DMS53 (cell line): ENCODE data around the gene PRRT3.
A peak's percentile ranks its signal among the peaks of the same experiment; 100 is the strongest.
"Not testable (repeated sequence)": the region's sequence is repeated elsewhere in the genome, so short reads cannot be mapped to it uniquely, and the experiment has no call there.

Source experiments
- DNase-seq: peaks from one replicate; lab custom pipeline; 2025; lab: John Stamatoyannopoulos, UW

Gene PRRT3

DNA sequence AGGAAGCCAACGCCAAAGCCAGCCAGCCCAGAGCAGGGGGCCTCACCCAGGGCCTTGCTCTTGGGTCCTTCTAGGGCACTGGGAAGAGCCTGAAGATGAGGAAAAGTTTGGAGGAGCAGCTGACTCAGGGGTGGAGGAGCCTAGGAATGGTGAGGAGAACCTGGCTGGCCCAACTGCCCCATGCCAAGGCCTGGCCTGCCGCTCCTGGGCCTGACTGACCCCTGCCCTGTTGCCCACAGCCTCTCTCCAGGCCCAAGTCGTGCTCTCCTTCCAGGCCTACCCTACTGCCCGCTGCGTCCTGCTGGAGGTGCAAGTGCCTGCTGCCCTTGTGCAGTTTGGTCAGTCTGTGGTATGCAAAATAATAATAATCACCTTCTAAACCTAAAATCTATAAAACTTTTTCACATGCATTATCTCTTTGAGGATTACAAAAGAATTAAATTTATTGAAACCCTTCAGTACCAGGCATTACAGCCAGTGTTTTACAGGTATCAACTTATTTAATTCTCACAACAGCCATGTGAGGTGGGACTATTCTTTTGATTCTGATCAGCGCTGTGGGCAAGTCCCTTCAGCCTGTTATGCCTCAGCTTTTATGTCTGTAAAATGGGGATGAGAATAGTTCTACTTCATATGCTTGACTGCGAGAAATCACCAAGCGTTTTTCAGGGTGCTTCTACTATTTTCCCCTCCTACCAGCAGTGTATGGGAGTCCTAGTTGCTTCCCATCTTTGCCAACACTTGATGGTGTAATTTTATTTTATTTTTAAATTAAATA is 33.8 kb downstream of the PRRT3 start:
- no peak for DNase-seq

- DNase-seq = no peak
Measured at GRCh38 chr3:9917820-9918219, 34.4 kb downstream of the PRRT3 start.

- peak; percentile 88 for DNase-seq
Measured at GRCh38 chr3:9916734-9917680, 35.2 kb downstream of the PRRT3 start, which contains the start of gene IL17RC. TSS of gene IL17RC (plus strand) at chr3:9917098. CDS start at chr3:9917316, 218 bp downstream.

GRCh38 chr3:9916346-9916733 is 35.9 kb downstream of the PRRT3 start:
- DNase-seq = peak; percentile 31

- DNase-seq = peak; percentile 64
Measured at GRCh38 chr3:9915254-9916141, 36.7 kb downstream of the PRRT3 start.

- peak; percentile 35 for DNase-seq
Measured at GRCh38 chr3:9914559-9915253, 37.5 kb downstream of the PRRT3 start.

- DNase-seq = no peak
Measured at GRCh38 chr3:9914011-9914410, 38.2 kb downstream of the PRRT3 start.

DNA sequence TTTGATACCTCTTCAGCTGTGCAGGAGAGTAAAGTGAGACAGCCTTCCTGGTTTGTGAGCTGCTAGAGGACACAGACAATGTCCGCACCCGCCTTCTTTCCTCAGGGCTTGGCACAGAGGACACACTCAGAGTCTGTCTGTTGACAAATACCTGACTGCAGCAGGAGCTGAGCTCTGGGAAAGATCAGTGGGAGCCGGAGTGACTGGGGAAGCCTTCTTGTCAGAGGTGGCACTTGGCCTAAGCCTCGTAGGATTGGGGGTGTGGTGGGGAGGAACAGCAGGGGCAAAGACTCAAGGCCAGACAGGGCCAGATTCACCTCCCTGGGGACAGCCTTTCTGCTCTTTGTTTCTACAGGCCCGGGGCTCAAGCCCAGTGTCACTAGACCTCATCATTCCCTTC is 38.6 kb downstream of the PRRT3 start:
- no peak for DNase-seq

DNA sequence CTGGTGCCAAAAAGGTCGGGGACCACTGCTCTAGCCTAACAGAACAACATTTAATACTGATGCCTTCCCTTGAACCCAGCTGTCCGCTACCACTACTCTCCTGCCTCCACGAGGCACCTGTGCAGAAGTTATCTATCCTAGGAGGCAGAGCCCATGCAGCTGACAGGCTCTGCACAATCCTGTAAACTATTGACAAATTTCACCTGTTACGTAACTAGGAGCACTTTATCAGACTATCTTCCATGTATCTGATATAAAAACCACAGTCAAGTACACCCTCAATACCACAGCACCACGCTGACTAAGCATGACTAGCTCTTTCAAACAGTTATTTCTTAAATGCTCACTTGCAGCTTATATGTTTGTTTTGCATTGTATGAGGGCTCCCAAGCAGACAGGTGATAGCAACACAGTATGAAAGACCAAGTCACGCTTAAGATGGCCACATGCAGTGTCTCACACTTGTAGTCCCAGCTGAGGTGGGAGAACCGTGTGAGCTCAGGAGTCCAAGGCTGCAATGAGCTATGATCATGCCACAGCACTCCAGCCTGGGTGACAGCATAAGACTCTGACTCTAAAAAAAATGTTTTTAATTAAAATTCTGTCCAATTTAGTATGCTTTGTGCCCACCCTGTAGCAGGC is 39.8 kb downstream of the PRRT3 start:
- no peak for DNase-seq

- no peak for DNase-seq
Measured at GRCh38 chr3:9911863-9912262, 40.3 kb downstream of the PRRT3 start.

DNA sequence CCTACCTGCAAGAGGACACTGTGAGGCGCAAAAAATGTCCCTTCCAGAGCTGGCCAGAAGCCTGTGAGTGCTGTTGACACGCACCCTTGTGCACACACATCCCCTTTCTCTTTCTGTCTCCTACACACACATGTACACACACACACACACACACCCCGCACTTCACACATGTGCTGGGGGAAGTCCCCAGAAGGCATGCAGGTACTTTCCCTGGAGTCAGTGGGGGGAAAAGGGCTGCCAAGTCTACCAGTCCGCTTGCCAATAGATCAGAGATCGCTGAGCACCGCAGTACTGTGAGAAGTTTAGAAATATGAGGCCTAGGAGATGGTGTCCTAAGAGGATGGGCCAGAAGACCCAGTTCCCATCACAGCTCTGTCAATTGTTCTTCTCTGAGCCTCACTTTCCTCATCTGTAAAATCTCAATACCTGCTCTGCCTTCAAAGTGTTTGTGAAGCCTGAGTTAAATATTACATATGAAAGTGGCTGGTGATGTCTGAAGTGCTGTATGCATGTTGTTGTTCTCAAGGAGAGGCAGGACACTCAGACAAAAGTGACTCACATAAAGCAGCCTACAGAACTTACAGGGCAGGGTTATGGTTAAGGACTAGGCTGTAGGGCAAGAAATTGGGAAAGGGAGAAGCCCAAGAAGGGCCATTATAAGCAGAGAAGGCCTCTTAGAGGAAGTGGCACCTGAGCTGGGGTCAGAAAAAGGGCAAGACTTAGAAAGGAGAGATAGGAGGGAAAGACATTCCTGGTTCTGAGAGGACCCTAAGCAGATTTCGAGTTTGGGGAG is 42.8 kb downstream of the PRRT3 start:
- peak; percentile 5 for DNase-seq

DNA sequence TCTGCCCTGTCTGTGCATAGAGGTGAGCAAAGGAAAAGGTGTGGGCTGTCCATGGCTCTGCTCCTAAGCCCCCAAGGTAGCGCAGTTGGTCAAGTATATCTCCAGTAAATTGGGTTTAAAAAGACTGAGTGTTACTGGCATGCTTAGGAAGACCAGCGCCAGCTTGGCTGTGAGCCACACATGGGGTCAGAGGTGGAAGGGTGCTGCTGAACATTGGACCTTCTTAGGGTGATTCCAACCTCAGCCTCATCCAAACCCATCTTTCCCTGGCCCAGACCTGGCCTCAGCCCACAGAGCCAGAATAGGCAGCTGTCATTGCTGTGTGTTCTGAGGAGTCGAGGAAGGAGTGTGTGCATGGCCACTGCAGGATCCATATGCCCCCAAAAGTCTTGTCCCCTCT is 43.9 kb downstream of the PRRT3 start:
- DNase-seq = no peak

- DNase-seq = no peak
Measured at GRCh38 chr3:9906480-9906879, 45.7 kb downstream of the PRRT3 start.

DNA sequence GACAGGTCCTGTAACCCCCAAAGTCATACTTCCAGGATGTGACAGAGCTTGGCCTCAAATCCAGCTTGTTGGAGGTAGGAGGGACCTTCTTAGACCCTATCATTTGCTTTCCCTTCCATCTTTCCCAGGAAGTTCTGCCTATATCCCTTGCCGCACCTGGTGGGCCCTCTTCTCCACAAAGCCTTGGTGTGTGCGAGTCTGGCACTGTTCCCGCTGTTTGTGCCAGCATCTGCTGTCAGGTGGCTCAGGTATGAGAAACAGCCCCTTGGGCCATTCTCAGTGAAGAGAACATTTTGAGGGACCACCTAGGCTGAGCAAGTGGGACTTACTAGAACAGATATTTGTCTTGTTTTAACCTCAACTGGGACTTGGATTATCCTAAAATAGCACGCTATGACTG is 48.3 kb downstream of the PRRT3 start:
- no peak for DNase-seq

DNA sequence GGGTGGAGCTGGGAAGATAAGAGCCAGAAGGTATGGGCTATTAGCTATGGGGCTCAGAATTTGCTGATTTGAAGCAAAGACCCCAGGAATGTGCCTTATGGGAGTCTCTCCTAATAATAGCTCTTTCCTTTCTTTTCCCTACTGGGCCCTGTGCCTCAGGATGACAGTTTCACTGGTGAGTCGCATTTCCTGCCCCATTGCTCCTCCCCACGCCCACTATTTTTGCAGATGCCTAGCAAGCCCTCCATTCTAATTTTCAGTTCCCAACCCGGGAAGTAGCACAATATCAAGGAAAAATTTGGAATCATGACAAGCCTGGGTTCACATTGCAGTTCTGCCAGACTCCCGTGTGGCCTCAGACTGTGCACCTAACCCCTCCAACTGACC is 49.0 kb downstream of the PRRT3 start:
- peak; percentile 5 for DNase-seq

DNA sequence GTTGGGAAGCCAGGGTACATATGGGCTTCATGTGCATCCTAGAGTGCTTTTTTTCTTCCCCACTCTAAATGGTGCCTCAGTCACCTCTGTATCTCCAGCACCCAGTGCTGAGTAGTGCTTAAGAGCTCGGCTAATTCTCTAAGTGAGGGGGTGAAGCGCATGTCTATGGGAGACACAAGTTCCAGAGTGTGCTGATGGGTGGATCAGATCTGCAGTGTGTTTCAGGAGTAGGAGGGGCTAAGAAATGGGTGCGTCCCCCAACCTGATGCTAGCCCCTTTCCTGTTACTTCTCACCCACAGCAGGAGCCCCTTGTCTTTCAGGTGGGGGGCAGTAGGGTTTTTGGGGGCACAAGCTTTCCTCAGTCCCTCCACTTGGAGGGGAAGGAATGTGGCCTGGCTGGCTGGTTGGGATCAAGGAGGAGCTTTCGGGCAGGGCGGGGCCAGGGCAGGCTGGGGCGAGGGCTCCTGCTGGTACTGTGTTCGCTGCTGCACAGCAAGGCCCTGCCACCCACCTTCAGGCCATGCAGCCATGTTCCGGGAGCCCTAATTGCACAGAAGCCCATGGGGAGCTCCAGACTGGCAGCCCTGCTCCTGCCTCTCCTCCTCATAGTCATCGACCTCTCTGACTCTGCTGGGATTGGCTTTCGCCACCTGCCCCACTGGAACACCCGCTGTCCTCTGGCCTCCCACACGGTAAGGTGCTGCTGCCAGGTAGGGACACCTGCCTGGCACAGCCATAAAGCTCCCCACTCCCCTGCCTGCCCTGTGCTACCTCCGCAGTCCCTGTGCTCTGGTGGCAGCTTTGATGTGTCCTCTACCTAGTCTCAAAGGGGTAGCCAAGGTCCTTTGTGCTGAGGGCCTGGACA is 49.6 kb downstream of the PRRT3 start, which contains the start of gene IL17RE:
Gene IL17RE, plus strand, starts transcription at position 477 of the 866 bp plus-strand sequence. Its CDS starts 85 bp downstream, at position 562.
- no peak for DNase-seq

- DNase-seq = no peak
Measured at GRCh38 chr3:9901967-9902366, 50.2 kb downstream of the PRRT3 start.

GRCh38 chr3:9900965-9901415 is 51.2 kb downstream of the PRRT3 start:
- DNase-seq = not testable (repeated sequence)

GRCh38 chr3:9899289-9899791 is 52.9 kb downstream of the PRRT3 start:
- DNase-seq = no peak
